ENCODE results near the gene HSF5.

DNA sequence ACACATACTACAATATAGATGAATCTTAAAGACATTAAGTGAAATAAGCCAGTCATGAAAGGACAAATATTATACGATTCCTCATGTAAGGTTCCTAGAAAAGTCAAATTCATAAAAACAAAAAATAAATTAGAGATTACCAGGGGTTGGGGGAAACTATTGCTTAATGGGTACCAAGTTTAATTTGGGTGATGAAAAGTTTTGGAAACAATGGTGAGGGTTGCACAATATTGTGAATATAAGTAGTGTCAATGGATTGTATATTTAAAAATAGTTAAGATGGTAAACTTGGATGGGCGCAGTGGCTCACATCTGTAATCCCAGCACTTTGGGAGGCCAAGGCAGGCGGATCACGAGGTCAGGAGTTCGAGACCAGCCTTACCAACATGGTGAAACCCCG is 17.9 kb downstream of the HSF5 start:
- TF ChIP-seq, protein P1, sequence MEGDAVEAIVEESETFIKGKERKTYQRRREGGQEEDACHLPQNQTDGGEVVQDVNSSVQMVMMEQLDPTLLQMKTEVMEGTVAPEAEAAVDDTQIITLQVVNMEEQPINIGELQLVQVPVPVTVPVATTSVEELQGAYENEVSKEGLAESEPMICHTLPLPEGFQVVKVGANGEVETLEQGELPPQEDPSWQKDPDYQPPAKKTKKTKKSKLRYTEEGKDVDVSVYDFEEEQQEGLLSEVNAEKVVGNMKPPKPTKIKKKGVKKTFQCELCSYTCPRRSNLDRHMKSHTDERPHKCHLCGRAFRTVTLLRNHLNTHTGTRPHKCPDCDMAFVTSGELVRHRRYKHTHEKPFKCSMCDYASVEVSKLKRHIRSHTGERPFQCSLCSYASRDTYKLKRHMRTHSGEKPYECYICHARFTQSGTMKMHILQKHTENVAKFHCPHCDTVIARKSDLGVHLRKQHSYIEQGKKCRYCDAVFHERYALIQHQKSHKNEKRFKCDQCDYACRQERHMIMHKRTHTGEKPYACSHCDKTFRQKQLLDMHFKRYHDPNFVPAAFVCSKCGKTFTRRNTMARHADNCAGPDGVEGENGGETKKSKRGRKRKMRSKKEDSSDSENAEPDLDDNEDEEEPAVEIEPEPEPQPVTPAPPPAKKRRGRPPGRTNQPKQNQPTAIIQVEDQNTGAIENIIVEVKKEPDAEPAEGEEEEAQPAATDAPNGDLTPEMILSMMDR (IDR thresholded peaks at IDR 0.05): no peak
- TF ChIP-seq POLR2A (IDR thresholded peaks at IDR 0.05) (no peak), POLR2AphosphoS5 (IDR thresholded peaks at IDR 0.05) (no peak), EP300 (IDR thresholded peaks at IDR 0.05) (no peak)
